HEK293 (cell line): ENCODE measurements around the gene CATSPER1.
A peak's percentile ranks its signal among the peaks of the same experiment; 100 is the strongest.

Experiments
- AEBP2 ChIP-seq: fragments of 450-650 bp; formaldehyde crosslinking; IDR thresholded peaks from 2 replicates; pipeline ENCODE4 v1.5.1; 2016; ENCODE audit warnings: missing biosample characterization, missing genetic modification characterization, borderline replicate concordance
- BCL11B ChIP-seq: fragments of 450-650 bp; formaldehyde crosslinking; IDR thresholded peaks from 2 replicates; pipeline ENCODE4 v1.5.1; 2016; ENCODE audit warnings: low read depth, missing biosample characterization, missing genetic modification characterization
- MYNN ChIP-seq: fragments of 450-650 bp; formaldehyde crosslinking; IDR thresholded peaks from 2 replicates; pipeline ENCODE4 v1.5.1; 2016; ENCODE audit warnings: missing biosample characterization, missing genetic modification characterization, borderline replicate concordance
- SCRT1 ChIP-seq: fragments of 450-650 bp; formaldehyde crosslinking; IDR thresholded peaks from 2 replicates; pipeline ENCODE4 v1.5.1; 2016; ENCODE audit warnings: missing biosample characterization, missing genetic modification characterization, borderline replicate concordance
- SP3 ChIP-seq: fragments of 450-650 bp; formaldehyde crosslinking; IDR thresholded peaks from 2 replicates; pipeline ENCODE4 v1.5.1; 2016; ENCODE audit warnings: missing biosample characterization, missing genetic modification characterization
- TCF7L2 ChIP-seq: IDR thresholded peaks from 2 replicates; pipeline ENCODE4 v1.6.1; 2011; ENCODE audit warnings: low read depth, mild to moderate bottlenecking, inconsistent platforms, low read length, moderate library complexity, borderline replicate concordance
- YY1 ChIP-seq: fragments of 450-650 bp; formaldehyde crosslinking; IDR thresholded peaks from 2 replicates; pipeline ENCODE4 v1.5.1; 2018; ENCODE audit warnings: missing biosample characterization, missing genetic modification characterization
- ZBTB7A ChIP-seq: fragments of 450-650 bp; formaldehyde crosslinking; IDR thresholded peaks from 2 replicates; pipeline ENCODE4 v1.5.1; 2016; ENCODE audit warnings: low read depth, missing biosample characterization, missing genetic modification characterization
- ZFP37 ChIP-seq: fragments of 450-650 bp; formaldehyde crosslinking; IDR thresholded peaks from 2 replicates; pipeline ENCODE4 v1.5.1; 2016; ENCODE audit warnings: missing biosample characterization, missing genetic modification characterization
- ZIC2 ChIP-seq: fragments of 450-650 bp; formaldehyde crosslinking; IDR thresholded peaks from 2 replicates; pipeline ENCODE4 v1.5.1; 2016; ENCODE audit warnings: missing biosample characterization, missing genetic modification characterization
- ZNF140 ChIP-seq: fragments of 450-650 bp; formaldehyde crosslinking; IDR thresholded peaks from 2 replicates; pipeline ENCODE4 v1.5.1; 2016; ENCODE audit warnings: missing biosample characterization, missing genetic modification characterization
- ZNF19 ChIP-seq: fragments of 450-650 bp; formaldehyde crosslinking; IDR thresholded peaks from 2 replicates; pipeline ENCODE4; 2016; ENCODE audit warnings: missing biosample characterization, missing genetic modification characterization, low read depth
- ZNF223 ChIP-seq: fragments of 450-650 bp; formaldehyde crosslinking; IDR thresholded peaks from 2 replicates; pipeline ENCODE4 v1.5.1; 2016; ENCODE audit warnings: missing biosample characterization, missing genetic modification characterization
- ZNF239 ChIP-seq: fragments of 450-650 bp; formaldehyde crosslinking; IDR thresholded peaks from 2 replicates; pipeline ENCODE4 v1.5.1; 2016; ENCODE audit warnings: missing biosample characterization, missing genetic modification characterization
- ZNF302 ChIP-seq: fragments of 450-650 bp; formaldehyde crosslinking; IDR thresholded peaks from 2 replicates; pipeline ENCODE4 v1.5.1; 2016; ENCODE audit warnings: missing biosample characterization, missing genetic modification characterization, low read depth
- ZNF335 ChIP-seq: fragments of 450-650 bp; formaldehyde crosslinking; conservative IDR thresholded peaks from 2 replicates; pipeline ENCODE4 v1.5.1; 2016; ENCODE audit warnings: missing biosample characterization, missing genetic modification characterization
- ZNF341 ChIP-seq: fragments of 450-650 bp; formaldehyde crosslinking; IDR thresholded peaks from 2 replicates; pipeline ENCODE4; 2016; ENCODE audit warnings: low read depth, missing biosample characterization, missing genetic modification characterization
- ZNF362 ChIP-seq: fragments of 450-650 bp; formaldehyde crosslinking; IDR thresholded peaks from 2 replicates; pipeline ENCODE4 v1.5.1; 2016; ENCODE audit warnings: missing biosample characterization, missing genetic modification characterization
- ZNF366 ChIP-seq: fragments of 450-650 bp; formaldehyde crosslinking; conservative IDR thresholded peaks from 2 replicates; pipeline ENCODE4 v1.5.1; 2016; ENCODE audit warnings: missing biosample characterization, missing genetic modification characterization
- ZNF391 ChIP-seq: fragments of 450-650 bp; formaldehyde crosslinking; IDR thresholded peaks from 2 replicates; pipeline ENCODE4 v1.5.1; 2016; ENCODE audit warnings: low read depth, missing biosample characterization, missing genetic modification characterization, borderline replicate concordance
- ZNF394 ChIP-seq: fragments of 450-650 bp; formaldehyde crosslinking; IDR thresholded peaks from 2 replicates; pipeline ENCODE4 v1.5.1; 2016; ENCODE audit warnings: missing biosample characterization, missing genetic modification characterization, mild to moderate bottlenecking, moderate library complexity, borderline replicate concordance
- ZNF501 ChIP-seq: fragments of 450-650 bp; formaldehyde crosslinking; IDR thresholded peaks from 2 replicates; pipeline ENCODE4 v1.5.1; 2016; ENCODE audit warnings: missing biosample characterization, missing genetic modification characterization
- ZNF514 ChIP-seq: fragments of 450-650 bp; formaldehyde crosslinking; IDR thresholded peaks from 2 replicates; pipeline ENCODE4 v1.5.1; 2016; ENCODE audit warnings: missing biosample characterization, missing genetic modification characterization
- ZNF529 ChIP-seq: fragments of 450-650 bp; formaldehyde crosslinking; IDR thresholded peaks from 2 replicates; pipeline ENCODE4 v1.5.1; 2017; ENCODE audit warnings: missing genetic modification characterization, missing biosample characterization; ENCODE audit not compliant: insufficient replicate concordance
- ZNF549 ChIP-seq: fragments of 450-650 bp; IDR thresholded peaks from 2 replicates; pipeline ENCODE4 v1.5.1; 2018; ENCODE audit warnings: missing biosample characterization, missing genetic modification characterization, mild to moderate bottlenecking, inconsistent platforms, moderate library complexity
- ZNF555 ChIP-seq: fragments of 450-650 bp; formaldehyde crosslinking; conservative IDR thresholded peaks from 2 replicates; pipeline ENCODE4 v1.5.1; 2017; ENCODE audit warnings: missing biosample characterization, mild to moderate bottlenecking, missing genetic modification characterization, inconsistent platforms
- ZNF626 ChIP-seq: fragments of 450-650 bp; sonication (Bioruptor Pico); formaldehyde crosslinking; IDR thresholded peaks from 2 replicates; pipeline ENCODE4 v1.5.1; 2018; ENCODE audit warnings: missing biosample characterization, missing genetic modification characterization, inconsistent platforms
- ZNF658 ChIP-seq: fragments of 450-650 bp; formaldehyde crosslinking; IDR thresholded peaks from 2 replicates; pipeline ENCODE4; 2016; ENCODE audit warnings: missing biosample characterization, missing genetic modification characterization
- ZXDB ChIP-seq: fragments of 450-650 bp; formaldehyde crosslinking; IDR thresholded peaks from 2 replicates; pipeline ENCODE4 v1.5.1; 2016; ENCODE audit warnings: missing biosample characterization, missing genetic modification characterization
- TF ChIP-seq, protein P1 (sequence below): fragments of 450-650 bp; formaldehyde crosslinking; IDR thresholded peaks from 2 replicates; pipeline ENCODE4 v1.5.1; 2016; ENCODE audit warnings: missing biosample characterization, missing genetic modification characterization
- TF ChIP-seq, protein P2 (sequence below): fragments of 450-650 bp; formaldehyde crosslinking; IDR thresholded peaks from 2 replicates; pipeline ENCODE4 v1.5.1; 2016; ENCODE audit warnings: missing biosample characterization, missing genetic modification characterization
- TF ChIP-seq, protein P3 (sequence below): fragments of 450-650 bp; formaldehyde crosslinking; IDR thresholded peaks from 2 replicates; pipeline ENCODE4 v1.5.1; 2016; ENCODE audit warnings: missing biosample characterization, missing genetic modification characterization

CATSPER1 gene

DNA sequence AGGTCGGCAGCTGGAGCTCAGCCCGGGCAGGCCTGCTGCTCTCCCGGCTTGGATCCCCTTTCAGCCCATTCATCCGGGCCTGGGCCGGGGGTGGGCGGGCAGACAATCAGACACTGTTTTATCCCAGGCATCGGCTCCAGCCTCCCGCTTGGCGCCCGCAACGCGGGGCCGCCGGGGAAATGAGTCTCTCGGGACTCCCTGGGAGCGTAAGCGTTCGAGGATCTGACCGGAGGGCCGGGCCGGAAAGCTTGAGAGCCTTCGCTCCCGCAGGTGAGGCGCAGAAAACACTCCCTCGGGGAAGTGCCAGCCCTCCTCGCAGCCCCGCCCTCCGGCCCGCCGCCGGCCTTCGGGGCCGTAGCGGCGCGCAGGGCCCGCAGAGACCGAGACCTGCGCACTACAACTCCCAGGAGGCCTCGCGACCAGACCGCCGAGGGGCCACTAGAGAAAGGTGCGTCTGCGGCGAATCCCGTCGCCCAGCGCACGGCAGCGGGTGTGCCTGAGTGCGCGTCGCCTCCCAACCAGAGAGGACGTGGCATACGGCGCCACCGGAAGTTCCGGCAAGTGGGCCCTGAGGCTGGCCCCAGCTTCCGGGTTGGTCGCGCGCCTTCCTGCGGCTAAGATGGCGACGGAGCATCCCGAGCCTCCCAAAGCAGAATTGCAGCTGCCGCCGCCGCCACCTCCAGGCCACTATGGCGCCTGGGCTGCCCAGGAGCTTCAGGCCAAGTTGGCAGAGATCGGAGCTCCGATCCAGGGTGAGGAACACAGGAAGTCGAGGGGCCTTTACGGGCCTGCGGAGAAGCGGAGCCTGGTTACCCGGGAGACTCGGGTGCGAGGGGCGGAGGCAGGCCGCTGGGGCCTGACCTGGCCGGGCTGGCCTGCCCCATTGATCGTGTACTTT, 25.7 kb upstream of the CATSPER1 start, which contains the start of gene SF3B2 (continued):
- TF ChIP-seq ZNF366 (tag by site-specific recombination), result no peak
- no peak for TF ChIP-seq ZNF362 (tag by site-specific recombination)
- TF ChIP-seq, protein P1, sequence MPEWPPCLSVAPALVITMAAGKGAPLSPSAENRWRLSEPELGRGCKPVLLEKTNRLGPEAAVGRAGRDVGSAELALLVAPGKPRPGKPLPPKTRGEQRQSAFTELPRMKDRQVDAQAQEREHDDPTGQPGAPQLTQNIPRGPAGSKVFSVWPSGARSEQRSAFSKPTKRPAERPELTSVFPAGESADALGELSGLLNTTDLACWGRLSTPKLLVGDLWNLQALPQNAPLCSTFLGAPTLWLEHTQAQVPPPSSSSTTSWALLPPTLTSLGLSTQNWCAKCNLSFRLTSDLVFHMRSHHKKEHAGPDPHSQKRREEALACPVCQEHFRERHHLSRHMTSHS (tag by site-specific recombination), result no peak
- TF ChIP-seq ZNF658 (tag by site-specific recombination), result no peak
- TF ChIP-seq ZNF529 (tag by site-specific recombination), result no peak
- no peak; the same call in 1 of the 2 replicates for TF ChIP-seq BCL11B (tag by site-specific recombination)
- no peak for TF ChIP-seq ZNF626 (tag by site-specific recombination)
- TF ChIP-seq, protein P2, sequence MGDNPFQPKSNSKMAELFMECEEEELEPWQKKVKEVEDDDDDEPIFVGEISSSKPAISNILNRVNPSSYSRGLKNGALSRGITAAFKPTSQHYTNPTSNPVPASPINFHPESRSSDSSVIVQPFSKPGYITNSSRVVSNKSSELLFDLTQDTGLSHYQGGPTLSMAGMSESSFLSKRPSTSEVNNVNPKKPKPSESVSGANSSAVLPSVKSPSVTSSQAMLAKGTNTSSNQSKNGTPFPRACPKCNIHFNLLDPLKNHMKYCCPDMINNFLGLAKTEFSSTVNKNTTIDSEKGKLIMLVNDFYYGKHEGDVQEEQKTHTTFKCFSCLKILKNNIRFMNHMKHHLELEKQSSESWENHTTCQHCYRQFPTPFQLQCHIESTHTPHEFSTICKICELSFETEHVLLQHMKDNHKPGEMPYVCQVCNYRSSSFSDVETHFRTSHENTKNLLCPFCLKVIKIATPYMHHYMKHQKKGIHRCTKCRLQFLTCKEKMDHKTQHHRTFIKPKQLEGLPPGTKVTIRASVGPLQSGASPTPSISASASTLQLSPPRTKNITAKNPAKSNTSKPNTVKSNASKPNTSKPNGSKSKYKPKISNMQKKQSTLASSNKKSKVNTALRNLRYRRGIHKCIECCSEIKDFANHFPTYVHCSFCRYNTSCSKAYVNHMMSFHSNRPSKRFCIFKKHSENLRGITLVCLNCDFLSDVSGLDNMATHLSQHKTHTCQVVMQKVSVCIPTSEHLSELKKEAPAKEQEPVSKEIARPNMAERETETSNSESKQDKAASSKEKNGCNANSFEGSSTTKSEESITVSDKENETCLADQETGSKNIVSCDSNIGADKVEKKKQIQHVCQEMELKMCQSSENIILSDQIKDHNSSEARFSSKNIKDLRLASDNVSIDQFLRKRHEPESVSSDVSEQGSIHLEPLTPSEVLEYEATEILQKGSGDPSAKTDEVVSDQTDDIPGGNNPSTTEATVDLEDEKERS, result no peak
- peak; percentile 80 for TF ChIP-seq SP3 (tag by site-specific recombination)
- TF ChIP-seq ZNF302 (tag by site-specific recombination), result no peak
- no peak for TF ChIP-seq SCRT1 (tag by site-specific recombination)
- no peak for TF ChIP-seq ZNF555 (tag by site-specific recombination)
- no peak for TF ChIP-seq ZNF239 (tag by site-specific recombination)
- TF ChIP-seq ZBTB7A (tag by site-specific recombination), result no peak
- TF ChIP-seq TCF7L2, result no peak
- no peak for TF ChIP-seq ZNF140 (tag by site-specific recombination)
- TF ChIP-seq AEBP2 (tag by site-specific recombination), result no peak
- no peak; the same call in 1 of the 2 replicates for TF ChIP-seq ZNF341 (tag by site-specific recombination)
- no peak for TF ChIP-seq ZNF19
- peak; percentile 46; the same call in 1 of the 2 replicates for TF ChIP-seq ZNF501 (tag by site-specific recombination)
- TF ChIP-seq ZNF391 (tag by site-specific recombination), result no peak; the same call in 1 of the 2 replicates
- TF ChIP-seq ZFP37 (tag by site-specific recombination), result 0 out of 2 replicates have a peak, but pooled peaks have one; percentile 23
- TF ChIP-seq YY1 (tag by site-specific recombination), result peak; percentile 88
- peak; percentile 81 for TF ChIP-seq ZXDB (tag by site-specific recombination)
- TF ChIP-seq ZNF223 (tag by site-specific recombination), result no peak
- no peak for TF ChIP-seq MYNN (tag by site-specific recombination)
- peak; percentile 96 for TF ChIP-seq ZNF335 (tag by site-specific recombination)
- TF ChIP-seq, protein P3, sequence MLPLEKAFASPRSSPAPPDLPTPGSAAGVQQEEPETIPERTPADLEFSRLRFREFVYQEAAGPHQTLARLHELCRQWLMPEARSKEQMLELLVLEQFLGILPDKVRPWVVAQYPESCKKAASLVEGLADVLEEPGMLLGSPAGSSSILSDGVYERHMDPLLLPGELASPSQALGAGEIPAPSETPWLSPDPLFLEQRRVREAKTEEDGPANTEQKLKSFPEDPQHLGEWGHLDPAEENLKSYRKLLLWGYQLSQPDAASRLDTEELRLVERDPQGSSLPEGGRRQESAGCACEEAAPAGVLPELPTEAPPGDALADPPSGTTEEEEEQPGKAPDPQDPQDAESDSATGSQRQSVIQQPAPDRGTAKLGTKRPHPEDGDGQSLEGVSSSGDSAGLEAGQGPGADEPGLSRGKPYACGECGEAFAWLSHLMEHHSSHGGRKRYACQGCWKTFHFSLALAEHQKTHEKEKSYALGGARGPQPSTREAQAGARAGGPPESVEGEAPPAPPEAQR (tag by site-specific recombination), result no peak
- no peak for TF ChIP-seq ZNF549 (tag by site-specific recombination)
- peak; percentile 57; the same call in 1 of the 2 replicates for TF ChIP-seq ZNF394 (tag by site-specific recombination)
- TF ChIP-seq ZIC2 (tag by site-specific recombination), result 0 out of 2 replicates have a peak, but pooled peaks have one; percentile 18
- TF ChIP-seq ZNF514 (tag by site-specific recombination), result no peak
